IMR-90 (cell line): Measurements from ENCODE around the gene CALML4.

ENCODE experiments used
- CEBPB ChIP-seq: IDR thresholded peaks from 2 replicates; pipeline ENCODE4 v1.6.1; 2012; ENCODE audit warnings: low read depth, low read length, improper control_type of control experiment
- POLR2A ChIP-seq: IDR thresholded peaks from 2 replicates; pipeline ENCODE4 v1.6.1; 2012; ENCODE audit warnings: mild to moderate bottlenecking, low read depth, low read length
- TF ChIP-seq, protein P1 (sequence below): conservative IDR thresholded peaks from 2 replicates; pipeline ENCODE4 v1.5.1; 2012; ENCODE audit warnings: mild to moderate bottlenecking, low read depth, low read length, improper control_type of control experiment
- TF ChIP-seq, protein P2 (sequence below): fragments of 150-350 bp; IDR thresholded peaks from 2 replicates; pipeline ENCODE4 v1.6.1; 2016; ENCODE audit warnings: low read depth, mild to moderate bottlenecking, low read length, moderate library complexity, borderline replicate concordance

DNA sequence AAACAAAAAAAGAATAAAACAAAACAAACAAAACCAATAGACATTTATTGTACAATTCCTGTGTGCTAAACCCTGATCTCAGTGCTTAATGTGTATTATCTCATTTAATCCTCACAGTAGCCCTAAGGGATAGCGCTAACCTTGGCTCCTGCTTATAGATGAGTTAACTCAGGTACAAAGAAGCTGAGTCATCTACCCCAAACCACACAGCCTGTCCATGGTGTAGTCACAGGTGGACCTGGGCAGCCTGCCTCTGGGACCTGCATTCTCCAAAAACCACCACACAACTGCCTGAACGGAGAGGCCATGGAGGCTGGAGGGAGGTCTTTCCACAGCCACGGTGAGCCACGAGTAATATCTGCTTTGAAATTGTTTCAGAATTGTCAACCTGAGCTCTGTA is 29.9 kb upstream of the CALML4 start:
- TF ChIP-seq, protein P1, sequence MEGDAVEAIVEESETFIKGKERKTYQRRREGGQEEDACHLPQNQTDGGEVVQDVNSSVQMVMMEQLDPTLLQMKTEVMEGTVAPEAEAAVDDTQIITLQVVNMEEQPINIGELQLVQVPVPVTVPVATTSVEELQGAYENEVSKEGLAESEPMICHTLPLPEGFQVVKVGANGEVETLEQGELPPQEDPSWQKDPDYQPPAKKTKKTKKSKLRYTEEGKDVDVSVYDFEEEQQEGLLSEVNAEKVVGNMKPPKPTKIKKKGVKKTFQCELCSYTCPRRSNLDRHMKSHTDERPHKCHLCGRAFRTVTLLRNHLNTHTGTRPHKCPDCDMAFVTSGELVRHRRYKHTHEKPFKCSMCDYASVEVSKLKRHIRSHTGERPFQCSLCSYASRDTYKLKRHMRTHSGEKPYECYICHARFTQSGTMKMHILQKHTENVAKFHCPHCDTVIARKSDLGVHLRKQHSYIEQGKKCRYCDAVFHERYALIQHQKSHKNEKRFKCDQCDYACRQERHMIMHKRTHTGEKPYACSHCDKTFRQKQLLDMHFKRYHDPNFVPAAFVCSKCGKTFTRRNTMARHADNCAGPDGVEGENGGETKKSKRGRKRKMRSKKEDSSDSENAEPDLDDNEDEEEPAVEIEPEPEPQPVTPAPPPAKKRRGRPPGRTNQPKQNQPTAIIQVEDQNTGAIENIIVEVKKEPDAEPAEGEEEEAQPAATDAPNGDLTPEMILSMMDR, result no peak
- no peak for TF ChIP-seq CEBPB
- TF ChIP-seq, protein P2, sequence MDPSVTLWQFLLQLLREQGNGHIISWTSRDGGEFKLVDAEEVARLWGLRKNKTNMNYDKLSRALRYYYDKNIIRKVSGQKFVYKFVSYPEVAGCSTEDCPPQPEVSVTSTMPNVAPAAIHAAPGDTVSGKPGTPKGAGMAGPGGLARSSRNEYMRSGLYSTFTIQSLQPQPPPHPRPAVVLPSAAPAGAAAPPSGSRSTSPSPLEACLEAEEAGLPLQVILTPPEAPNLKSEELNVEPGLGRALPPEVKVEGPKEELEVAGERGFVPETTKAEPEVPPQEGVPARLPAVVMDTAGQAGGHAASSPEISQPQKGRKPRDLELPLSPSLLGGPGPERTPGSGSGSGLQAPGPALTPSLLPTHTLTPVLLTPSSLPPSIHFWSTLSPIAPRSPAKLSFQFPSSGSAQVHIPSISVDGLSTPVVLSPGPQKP, result no peak
- TF ChIP-seq POLR2A, result no peak
